ENCODE results near the gene SLC35G4. TPM values are rescaled to one million over a fixed set of nuclear protein-coding genes. Genes with fewer than 3 reads are reported as not detected.
A peak's percentile ranks its signal among the peaks of the same experiment; 100 is the strongest.
"Not testable (repeated sequence)": the region's sequence is repeated elsewhere in the genome, so short reads cannot be mapped to it uniquely, and the experiment has no call there.

Gene SLC35G4
- not detected for polyA plus RNA-seq (2013, experiment 1 of 2)
- not detected for polyA plus RNA-seq (2013, experiment 2 of 2)

DNA sequence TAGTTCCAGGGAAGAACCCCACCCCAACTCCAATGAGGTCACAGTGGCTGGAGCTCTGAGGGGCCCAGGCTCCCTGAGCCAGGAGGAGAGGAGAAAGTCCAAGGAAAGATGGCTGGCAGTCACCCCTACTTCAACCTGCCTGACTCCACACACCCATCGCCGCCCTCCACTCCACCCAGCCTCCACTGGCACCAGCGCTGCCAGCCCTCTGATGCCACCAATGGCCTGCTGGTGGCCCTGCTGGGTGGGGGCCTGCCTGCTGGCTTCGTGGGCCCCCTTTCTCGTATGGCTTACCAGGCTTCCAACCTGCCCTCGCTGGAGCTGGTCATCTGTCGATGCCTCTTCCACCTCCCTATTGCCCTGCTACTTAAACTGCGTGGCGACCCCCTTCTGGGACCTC is at the start of gene SLC35G4:
SLC35G4 (plus strand) TSS at position 109 of the 400 bp plus-strand sequence; CDS start at position 109, 0 bp downstream.
- not testable (repeated sequence) for H2BK15ac ChIP-seq (ENCODE audit: low read length); H3K36me3 ChIP-seq (replicated peaks in 1 of 2; ENCODE audit: control insufficient read depth in 2 of 2, insufficient read depth in 2 of 2, low read length in 2 of 2); H3K9ac ChIP-seq (ENCODE audit: low read depth, low read length, poor library complexity); H2BK5ac ChIP-seq (ENCODE audit: low read length); H3K4me3 ChIP-seq (ENCODE audit: low read length in 2 of 2); H3K4ac ChIP-seq (ENCODE audit: low read length); H2BK12ac ChIP-seq (ENCODE audit: low read length); H3K4me2 ChIP-seq (ENCODE audit: insufficient read depth, low read length, poor library complexity, severe bottlenecking); H2AK5ac ChIP-seq (ENCODE audit: low read depth, low read length); H3K4me1 ChIP-seq (ENCODE audit: control insufficient read depth in 2 of 2, insufficient read depth in 1 of 2, low read depth in 1 of 2, low read length in 2 of 2); H3K14ac ChIP-seq (ENCODE audit: low read length); H3K27ac ChIP-seq (replicated peaks; ENCODE audit: low read length); H4K91ac ChIP-seq (ENCODE audit: low read depth, low read length, poor library complexity); H3K23ac ChIP-seq (ENCODE audit: low read depth, low read length, poor library complexity); H3K18ac ChIP-seq (ENCODE audit: low read length); H2AFZ ChIP-seq (ENCODE audit: low read length); H3K9me3 ChIP-seq (replicated peaks in 1 of 2; ENCODE audit: control insufficient read depth in 2 of 2, insufficient read depth in 1 of 2, low read depth in 1 of 2, low read length in 2 of 2); DNase-seq (ENCODE audit: low spot score); H3K27me3 ChIP-seq (ENCODE audit: control insufficient read depth in 3 of 3, insufficient read depth in 3 of 3, low read depth in 1 of 3, low read length in 3 of 3); H4K8ac ChIP-seq (ENCODE audit: low read depth, low read length); H3K79me1 ChIP-seq (ENCODE audit: low read depth, low read length); H2BK120ac ChIP-seq (ENCODE audit: low read depth, low read length)
- no CpG with 5 or more reads among the region's 9 CpGs for WGBS, 2 donors (ENCODE audit: extremely low coverage in 2 of 2, insufficient read length in 2 of 2, insufficient replicate concordance in 1 of 2)

DNA sequence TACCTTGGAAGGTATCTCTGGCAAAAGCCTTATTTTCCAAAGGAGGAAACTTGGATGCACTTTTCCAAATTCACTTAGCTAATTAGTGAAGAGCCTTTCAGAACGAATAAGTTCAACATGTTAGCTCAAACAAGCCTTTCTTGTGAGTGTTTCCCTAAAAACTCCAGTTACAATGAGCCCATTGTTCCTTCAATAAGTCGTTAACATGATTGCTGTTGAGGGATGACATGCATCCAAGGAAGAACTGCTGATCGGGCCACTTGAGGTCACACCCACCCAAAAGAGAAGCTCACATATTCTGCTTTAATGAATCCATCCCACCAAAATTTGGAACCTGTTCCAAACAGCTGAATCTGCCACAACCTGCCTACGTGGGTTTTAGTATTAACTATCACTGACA is 48.1 kb upstream of the SLC35G4 start:
- Histone ChIP-seq H3K23ac (ENCODE audit: low read depth, low read length, poor library complexity) (no peak overlapping the region), H4K91ac (ENCODE audit: low read depth, low read length, poor library complexity) (no peak overlapping the region), H3K4me3 (ENCODE audit: low read length in 2 of 2) (no peak overlapping the region), H3K14ac (ENCODE audit: low read length) (no peak overlapping the region), H4K8ac (ENCODE audit: low read depth, low read length) (no peak overlapping the region), H2BK15ac (ENCODE audit: low read length) (no peak overlapping the region), H3K4me2 (ENCODE audit: insufficient read depth, low read length, poor library complexity, severe bottlenecking) (no peak overlapping the region), H2BK12ac (ENCODE audit: low read length) (no peak overlapping the region), H2BK120ac (ENCODE audit: low read depth, low read length) (no peak overlapping the region), H2AK5ac (ENCODE audit: low read depth, low read length) (no peak overlapping the region), H3K27ac (replicated peaks; ENCODE audit: low read length) (no peak overlapping the region), H2AFZ (ENCODE audit: low read length) (no peak overlapping the region), H3K79me1 (ENCODE audit: low read depth, low read length) (no peaks in the 10 kb centered on the region), H3K36me3 (replicated peaks in 1 of 2; ENCODE audit: control insufficient read depth in 2 of 2, insufficient read depth in 2 of 2, low read length in 2 of 2) (no peaks in the 10 kb centered on the region), H3K9me3 (replicated peaks in 1 of 2; ENCODE audit: control insufficient read depth in 2 of 2, insufficient read depth in 1 of 2, low read depth in 1 of 2, low read length in 2 of 2) (no peaks in the 10 kb centered on the region), H3K18ac (ENCODE audit: low read length) (no peak overlapping the region), H3K27me3 (ENCODE audit: control insufficient read depth in 3 of 3, insufficient read depth in 3 of 3, low read depth in 1 of 3, low read length in 3 of 3) (peaks cover 0 to 2% (median 0%) of the 10 kb centered on the region in 3 experiments), H2BK5ac (ENCODE audit: low read length) (no peak overlapping the region), H3K9ac (ENCODE audit: low read depth, low read length, poor library complexity) (no peak overlapping the region), H3K4me1 (ENCODE audit: control insufficient read depth in 2 of 2, insufficient read depth in 1 of 2, low read depth in 1 of 2, low read length in 2 of 2) (peaks cover 0 to 8% of the 10 kb centered on the region in 2 donors), H3K4ac (ENCODE audit: low read length) (no peak overlapping the region)
- DNase-seq (ENCODE audit: low spot score), result no peak
- WGBS, 2 donors (ENCODE audit: extremely low coverage in 2 of 2, insufficient read length in 2 of 2, insufficient replicate concordance in 1 of 2), result no CpG with 5 or more reads among the region's 4 CpGs

DNA sequence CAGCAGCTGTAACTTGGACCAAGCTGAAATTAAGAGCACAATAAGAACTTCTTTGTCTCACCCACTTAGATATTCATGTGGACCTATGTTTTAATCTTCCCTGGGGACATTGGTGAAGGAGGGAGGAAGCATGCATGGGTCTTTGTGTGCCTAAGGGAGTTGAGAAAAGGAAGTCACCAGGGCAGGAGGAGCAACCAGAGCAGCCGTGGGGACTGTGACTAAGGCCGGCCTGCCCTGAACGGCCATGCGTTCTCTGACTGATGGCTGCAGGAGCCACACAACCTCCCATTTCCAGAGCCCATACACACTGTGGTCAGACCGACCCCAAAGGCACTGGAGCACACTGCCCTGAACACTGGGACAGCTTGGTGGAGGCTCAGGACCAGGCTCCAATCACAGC is 43.7 kb upstream of the SLC35G4 start:
- H2BK120ac ChIP-seq (ENCODE audit: low read depth, low read length), result no peak overlapping the region
- H2AK5ac ChIP-seq (ENCODE audit: low read depth, low read length), result peak overlapping the region; percentile 50
- H3K4me1 ChIP-seq (ENCODE audit: control insufficient read depth in 2 of 2, insufficient read depth in 1 of 2, low read depth in 1 of 2, low read length in 2 of 2), result peaks cover 0 to 8% of the 10 kb centered on the region in 2 donors
- no peaks in the 10 kb centered on the region for H3K36me3 ChIP-seq (replicated peaks in 1 of 2; ENCODE audit: control insufficient read depth in 2 of 2, insufficient read depth in 2 of 2, low read length in 2 of 2)
- peaks cover 0 to 2% (median 0%) of the 10 kb centered on the region in 3 experiments for H3K27me3 ChIP-seq (ENCODE audit: control insufficient read depth in 3 of 3, insufficient read depth in 3 of 3, low read depth in 1 of 3, low read length in 3 of 3)
- DNase-seq (ENCODE audit: low spot score), result no peak
- H3K9ac ChIP-seq (ENCODE audit: low read depth, low read length, poor library complexity), result no peak overlapping the region
- H4K8ac ChIP-seq (ENCODE audit: low read depth, low read length), result no peak overlapping the region
- no peaks in the 10 kb centered on the region for H3K79me1 ChIP-seq (ENCODE audit: low read depth, low read length)
- no peak overlapping the region for H2BK5ac ChIP-seq (ENCODE audit: low read length)
- H3K14ac ChIP-seq (ENCODE audit: low read length), result peak overlapping the region; percentile 58
- no CpG with 5 or more reads among the region's 5 CpGs for WGBS, 2 donors (ENCODE audit: extremely low coverage in 2 of 2, insufficient read length in 2 of 2, insufficient replicate concordance in 1 of 2)
- H3K4ac ChIP-seq (ENCODE audit: low read length), result no peak overlapping the region
- no peak overlapping the region for H3K4me2 ChIP-seq (ENCODE audit: insufficient read depth, low read length, poor library complexity, severe bottlenecking)
- no peak overlapping the region for H3K18ac ChIP-seq (ENCODE audit: low read length)
- H2BK12ac ChIP-seq (ENCODE audit: low read length), result peak overlapping the region; percentile 75
- peak overlapping the region; percentile 17 for H3K23ac ChIP-seq (ENCODE audit: low read depth, low read length, poor library complexity)
- no peak overlapping the region for H3K4me3 ChIP-seq (ENCODE audit: low read length in 2 of 2)
- H3K9me3 ChIP-seq (replicated peaks in 1 of 2; ENCODE audit: control insufficient read depth in 2 of 2, insufficient read depth in 1 of 2, low read depth in 1 of 2, low read length in 2 of 2), result no peaks in the 10 kb centered on the region
- no peak overlapping the region for H2AFZ ChIP-seq (ENCODE audit: low read length)
- no peak overlapping the region for H3K27ac ChIP-seq (replicated peaks; ENCODE audit: low read length)
- no peak overlapping the region for H2BK15ac ChIP-seq (ENCODE audit: low read length)
- H4K91ac ChIP-seq (ENCODE audit: low read depth, low read length, poor library complexity), result peak overlapping the region; percentile 99

DNA sequence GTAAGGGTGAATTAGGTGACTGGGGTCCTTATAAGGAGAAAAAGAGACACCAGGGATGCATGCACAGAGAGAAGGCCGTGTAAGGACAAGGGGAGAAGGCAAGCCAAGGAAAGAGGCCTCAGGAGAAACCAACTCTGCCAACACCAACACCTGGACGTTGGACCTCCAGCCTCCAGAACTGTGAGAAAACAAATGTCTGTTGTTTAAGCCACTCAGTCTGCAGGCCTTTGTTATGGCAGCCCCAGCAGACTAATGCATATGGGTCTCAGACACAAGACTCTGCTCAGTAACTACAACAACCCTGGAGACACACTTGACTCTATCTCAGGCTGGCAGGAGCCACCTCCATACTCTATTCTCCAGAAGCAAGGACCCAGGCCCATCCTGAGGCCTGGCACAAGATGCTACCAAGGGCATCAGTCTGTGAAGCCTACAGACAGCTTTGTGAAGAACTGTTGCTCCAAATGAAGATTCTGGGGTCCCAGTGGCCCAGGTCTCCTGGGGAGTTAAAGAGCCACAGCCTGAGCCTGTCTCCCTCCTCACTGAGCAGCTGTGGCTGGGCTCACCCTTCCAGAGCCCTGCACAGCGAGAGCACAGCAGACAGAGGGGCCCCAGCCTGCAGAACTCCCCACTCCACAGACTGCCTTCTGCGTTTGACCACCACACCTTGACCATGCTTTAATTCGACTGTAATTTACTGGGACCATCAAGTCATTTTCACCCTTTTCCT is 43.0 kb upstream of the SLC35G4 start:
- H2BK5ac ChIP-seq (ENCODE audit: low read length), result no peak overlapping the region
- peaks cover 0 to 2% (median 0%) of the 10 kb centered on the region in 3 experiments for H3K27me3 ChIP-seq (ENCODE audit: control insufficient read depth in 3 of 3, insufficient read depth in 3 of 3, low read depth in 1 of 3, low read length in 3 of 3)
- H2BK120ac ChIP-seq (ENCODE audit: low read depth, low read length), result no peak overlapping the region
- H2AK5ac ChIP-seq (ENCODE audit: low read depth, low read length), result no peak overlapping the region
- peak overlapping the region; percentile 29 for H3K18ac ChIP-seq (ENCODE audit: low read length)
- no peak overlapping the region for H2BK12ac ChIP-seq (ENCODE audit: low read length)
- no peak overlapping the region for H3K4me2 ChIP-seq (ENCODE audit: insufficient read depth, low read length, poor library complexity, severe bottlenecking)
- H3K23ac ChIP-seq (ENCODE audit: low read depth, low read length, poor library complexity), result no peak overlapping the region
- H4K91ac ChIP-seq (ENCODE audit: low read depth, low read length, poor library complexity), result no peak overlapping the region
- no peaks in the 10 kb centered on the region for H3K79me1 ChIP-seq (ENCODE audit: low read depth, low read length)
- H2AFZ ChIP-seq (ENCODE audit: low read length), result no peak overlapping the region
- H3K9me3 ChIP-seq (replicated peaks in 1 of 2; ENCODE audit: control insufficient read depth in 2 of 2, insufficient read depth in 1 of 2, low read depth in 1 of 2, low read length in 2 of 2), result no peaks in the 10 kb centered on the region
- no peak overlapping the region for H3K4me3 ChIP-seq (ENCODE audit: low read length in 2 of 2)
- H3K36me3 ChIP-seq (replicated peaks in 1 of 2; ENCODE audit: control insufficient read depth in 2 of 2, insufficient read depth in 2 of 2, low read length in 2 of 2), result no peaks in the 10 kb centered on the region
- WGBS, 2 donors (ENCODE audit: extremely low coverage in 2 of 2, insufficient read length in 2 of 2, insufficient replicate concordance in 1 of 2), result no CpG with 5 or more reads among the region's 5 CpGs
- H3K27ac ChIP-seq (replicated peaks; ENCODE audit: low read length), result no peak overlapping the region
- no peak overlapping the region for H2BK15ac ChIP-seq (ENCODE audit: low read length)
- peaks cover 0 to 6% of the 10 kb centered on the region in 2 donors for H3K4me1 ChIP-seq (ENCODE audit: control insufficient read depth in 2 of 2, insufficient read depth in 1 of 2, low read depth in 1 of 2, low read length in 2 of 2)
- H3K14ac ChIP-seq (ENCODE audit: low read length), result no peak overlapping the region
- H3K4ac ChIP-seq (ENCODE audit: low read length), result no peak overlapping the region
- DNase-seq (ENCODE audit: low spot score), result no peak
- H3K9ac ChIP-seq (ENCODE audit: low read depth, low read length, poor library complexity), result no peak overlapping the region
- no peak overlapping the region for H4K8ac ChIP-seq (ENCODE audit: low read depth, low read length)

Measured in neuronal stem cell (in vitro differentiated cells).